Sigmoid colon (tissue), 7 donors: ENCODE measurements around the gene SERPINA5. TPM values are rescaled to one million over a fixed set of nuclear protein-coding genes. Genes with fewer than 3 reads are reported as not detected.

Experiments
- DNase-seq: peaks from one replicate; pipeline ENCODE4 v3.0.0-alpha.2; 2019
- H3K27ac ChIP-seq, 4 donors: fragments of 200-600 bp; sonication (generic); one replicate each; pipeline ENCODE4 v1.5.1; 2016 to 2019; ENCODE audit warnings: mild to moderate bottlenecking in 1 of 4
- H3K27me3 ChIP-seq, 3 donors: fragments of 200-600 bp; sonication (generic); one replicate each; pipeline ENCODE4 v1.5.1; 2019; ENCODE audit warnings: mild to moderate bottlenecking in 1 of 3
- H3K36me3 ChIP-seq, 4 donors: fragments of 200-600 bp; sonication (generic); one replicate each; pipeline ENCODE4 v1.5.1; 2016 to 2019
- H3K4me1 ChIP-seq, 4 donors: fragments of 200-600 bp; sonication (generic); one replicate each; pipeline ENCODE4 v1.5.1; 2017 to 2019
- H3K4me3 ChIP-seq, 4 donors: fragments of 200-600 bp; sonication (generic); one replicate each; pipeline ENCODE4 v1.5.1; 2017 to 2019; ENCODE audit warnings: mild to moderate bottlenecking in 2 of 4, moderate library complexity in 1 of 4
- H3K9me3 ChIP-seq, 4 donors: fragments of 200-600 bp in 3 of 4; sonication (generic) in 3 of 4; one replicate each; pipeline versions ENCODE4 v1.5.1 to v1.6.1; 2013 to 2019
- EP300 ChIP-seq, 4 donors: sonication (generic); formaldehyde crosslinking; IDR thresholded peaks; one replicate each; pipeline ENCODE4 v1.6.1; 2017; ENCODE audit warnings: antibody characterized with exemption in 4 of 4
- POLR2A ChIP-seq, 2 donors: fragments of 450-650 bp; IDR thresholded peaks; one replicate each; pipeline ENCODE4 v1.6.1; 2016; ENCODE audit warnings: antibody characterized with exemption in 2 of 2, mild to moderate bottlenecking in 2 of 2, moderate library complexity in 2 of 2
- POLR2AphosphoS5 ChIP-seq, 4 donors: sonication (generic); formaldehyde crosslinking; IDR thresholded peaks; one replicate each; pipeline ENCODE4 v1.6.1; 2017; ENCODE audit warnings: antibody characterized with exemption in 4 of 4
- WGBS, 2 donors: extraction: QIAGEN DNeasy Blood & Tissue Kit; methylation state at CpG; one replicate each; pipeline ENCODE4 v1.1.7; 2013; 5-methylcytosine and 5-hydroxymethylcytosine counted together
- intact Hi-C: fragments of 100-400 bp; cut with DNase I; formaldehyde crosslinking; loops from one replicate; pipeline ENCODE4 v1.15.1; 2023
- polyA plus RNA-seq, 3 donors: library from polyadenylated mRNA; stranded (reverse); fragments of 200-250 nt; gene quantifications; one replicate each; pipeline ENCODE4 v1.2.3, GENCODE V29; 2013
- total RNA-seq, 4 donors: library from RNA; depleted of rRNA; stranded (reverse); fragments of >200 nt; gene quantifications; one replicate each; pipeline ENCODE4 v1.1.0, GENCODE V29; 2016
- TF ChIP-seq, protein P1 (sequence below), 4 experiments: fragments of 450-650 bp in 3 of 4; fragments of 200-600 bp in 1 of 4; IDR thresholded peaks; one replicate each; pipeline ENCODE4 v1.5.1; 2016 to 2019; ENCODE audit warnings: antibody characterized with exemption in 4 of 4, mild to moderate bottlenecking in 3 of 4, moderate library complexity in 2 of 4
- donor health status: healthy with polysubstance abuse.
- donor health status: Bipolar disorder and iron deficiency.
- donor health status: healthy.

SERPINA5 gene
- total and polyA plus RNA-seq, 7 donors = 0.69 to 9.3 (median 3.2) TPM; not detected in 1

DNA sequence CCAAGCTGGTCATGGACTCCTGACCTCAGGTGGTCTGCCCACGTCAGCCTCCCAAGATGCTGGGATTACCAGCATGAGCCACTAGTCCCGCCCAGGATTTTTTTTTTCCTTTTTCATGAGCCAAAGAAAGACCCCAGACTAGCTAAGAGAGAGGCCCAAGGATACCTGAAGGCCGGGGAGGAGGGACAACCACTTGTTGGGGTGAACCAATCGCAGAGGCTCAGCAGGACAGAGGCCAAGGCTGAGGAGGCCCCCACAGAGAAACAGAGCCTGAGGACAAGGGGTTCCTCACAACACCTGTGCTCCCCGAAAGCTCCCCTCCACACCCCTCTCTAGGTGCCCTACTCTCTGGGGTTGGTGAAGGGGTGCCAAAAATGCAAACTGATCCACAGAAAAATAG lies 30.0 kb downstream of the SERPINA5 start:
- H3K4me3 ChIP-seq = no peak overlapping the region
- no peaks in the 10 kb centered on the region for H3K27me3 ChIP-seq
- H3K27ac ChIP-seq = peak overlapping the region in 3 of 4 donors; percentile 8 to 25 (median 8)
- peak; percentile 56 for DNase-seq
- WGBS, 2 donors = 88 to 95% methylated on average over 5 of the region's 5 CpGs
- no peaks in the 10 kb centered on the region for H3K36me3 ChIP-seq
- TF ChIP-seq EP300 (IDR thresholded peaks at IDR 0.05) (no peak), POLR2AphosphoS5 (IDR thresholded peaks at IDR 0.05) (no peak), POLR2A (IDR thresholded peaks at IDR 0.05) (no peak)
- TF ChIP-seq, protein P1, sequence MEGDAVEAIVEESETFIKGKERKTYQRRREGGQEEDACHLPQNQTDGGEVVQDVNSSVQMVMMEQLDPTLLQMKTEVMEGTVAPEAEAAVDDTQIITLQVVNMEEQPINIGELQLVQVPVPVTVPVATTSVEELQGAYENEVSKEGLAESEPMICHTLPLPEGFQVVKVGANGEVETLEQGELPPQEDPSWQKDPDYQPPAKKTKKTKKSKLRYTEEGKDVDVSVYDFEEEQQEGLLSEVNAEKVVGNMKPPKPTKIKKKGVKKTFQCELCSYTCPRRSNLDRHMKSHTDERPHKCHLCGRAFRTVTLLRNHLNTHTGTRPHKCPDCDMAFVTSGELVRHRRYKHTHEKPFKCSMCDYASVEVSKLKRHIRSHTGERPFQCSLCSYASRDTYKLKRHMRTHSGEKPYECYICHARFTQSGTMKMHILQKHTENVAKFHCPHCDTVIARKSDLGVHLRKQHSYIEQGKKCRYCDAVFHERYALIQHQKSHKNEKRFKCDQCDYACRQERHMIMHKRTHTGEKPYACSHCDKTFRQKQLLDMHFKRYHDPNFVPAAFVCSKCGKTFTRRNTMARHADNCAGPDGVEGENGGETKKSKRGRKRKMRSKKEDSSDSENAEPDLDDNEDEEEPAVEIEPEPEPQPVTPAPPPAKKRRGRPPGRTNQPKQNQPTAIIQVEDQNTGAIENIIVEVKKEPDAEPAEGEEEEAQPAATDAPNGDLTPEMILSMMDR (IDR thresholded peaks at IDR 0.05) = no peak
- no peaks in the 10 kb centered on the region for H3K4me1 ChIP-seq
- H3K9me3 ChIP-seq = no peaks in the 10 kb centered on the region
- intact Hi-C loops = no loop called here

DNA sequence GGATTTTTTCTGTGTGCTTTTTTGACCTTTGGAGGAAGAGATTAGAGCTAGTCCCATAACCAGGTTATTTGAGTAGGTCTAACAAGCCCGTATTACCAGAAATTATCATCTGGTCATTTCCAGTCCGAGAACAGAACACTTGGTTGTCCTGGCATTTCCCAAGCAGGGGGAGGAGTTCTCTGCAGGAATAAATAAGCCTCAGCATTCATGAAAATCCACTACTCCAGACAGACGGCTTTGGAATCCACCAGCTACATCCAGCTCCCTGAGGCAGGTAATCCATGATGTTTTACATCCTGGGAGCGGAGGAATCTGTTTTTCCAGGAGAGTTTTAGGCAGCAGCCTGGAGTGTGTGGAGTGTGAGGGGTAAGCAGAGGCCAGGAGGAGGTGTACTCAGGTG lies 30.9 kb downstream of the SERPINA5 start, which contains the start of gene SERPINA3:
TSS of gene SERPINA3 (plus strand) at position 218 of the 400 bp plus-strand sequence. CDS start 2,051 bp downstream, outside the sequence.
- peaks cover 0 to 3% (median 2%) of the 10 kb centered on the region in 4 donors for H3K9me3 ChIP-seq
- H3K27ac ChIP-seq = peak within 1 kb of the TSS; percentile 10 to 64 (median 53)
- peak; percentile 67 for DNase-seq
- peak within 1 kb of the TSS in 2 of 4 donors; percentile 18 to 21 for H3K4me3 ChIP-seq
- TF ChIP-seq EP300 (IDR thresholded peaks at IDR 0.05) = no peak
- TF ChIP-seq POLR2A (IDR thresholded peaks at IDR 0.05) = no peak
- peak; percentile 46 to 66 (median 58) for TF ChIP-seq POLR2AphosphoS5 (IDR thresholded peaks at IDR 0.05)
- TF ChIP-seq, protein P1 (IDR thresholded peaks at IDR 0.05) = no peak
- no peaks in the 10 kb centered on the region for H3K27me3 ChIP-seq
- H3K36me3 ChIP-seq = no peaks in the 10 kb centered on the region
- no peaks in the 10 kb centered on the region for H3K4me1 ChIP-seq
- intact Hi-C loops = no loop called here
- WGBS, 2 donors = 66 to 67% methylated on average over 4 of the region's 4 CpGs

DNA sequence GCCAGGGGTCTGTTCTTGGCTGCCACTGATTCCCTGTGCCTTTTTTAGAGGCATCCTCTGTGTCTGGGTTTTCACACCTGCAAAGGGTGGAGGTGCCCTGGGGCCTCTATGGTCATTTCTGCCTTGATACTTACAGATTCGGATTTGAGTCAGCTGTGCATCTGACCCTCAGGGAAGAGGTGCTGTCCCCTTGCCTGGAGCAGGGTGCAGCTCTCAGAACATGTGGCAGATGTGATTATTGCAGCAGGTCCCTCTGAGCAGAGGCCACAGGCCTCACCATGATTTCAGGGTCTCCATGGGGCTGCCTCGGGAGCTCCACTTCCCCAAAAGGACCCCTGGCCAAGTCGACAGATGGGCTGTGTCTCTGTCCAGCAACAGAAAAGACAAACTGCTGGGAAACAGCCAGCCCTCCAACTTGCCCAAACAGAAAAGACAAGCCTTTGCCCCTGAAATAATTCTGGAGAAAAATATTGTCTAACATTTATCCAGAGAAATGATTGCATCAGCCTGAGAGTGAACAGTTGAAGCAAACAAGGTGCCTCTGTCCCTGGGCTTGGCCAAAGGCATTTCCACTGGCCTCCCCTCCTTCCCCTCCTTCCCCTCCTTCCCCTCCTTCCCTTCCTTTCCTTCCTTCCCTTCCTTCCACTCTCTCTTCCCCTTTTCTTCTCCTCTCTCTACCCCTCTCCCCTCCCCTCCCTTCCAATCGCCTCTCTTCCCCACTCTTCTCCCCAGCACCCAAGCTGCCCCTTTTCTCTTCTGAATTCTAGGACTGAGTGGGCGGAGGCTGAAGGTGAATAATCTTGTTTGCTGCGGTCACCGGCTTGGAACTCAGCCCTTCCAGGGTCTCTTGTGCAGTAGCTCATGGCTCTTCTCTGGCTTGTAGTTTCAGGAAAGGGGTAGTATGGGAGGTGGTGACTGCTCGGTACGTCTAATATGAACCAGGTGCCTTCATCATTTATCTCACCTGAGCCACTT lies 31.6 kb downstream of the SERPINA5 start:
- intact Hi-C loops = no loop called here
- Histone ChIP-seq H3K4me1 (no peaks in the 10 kb centered on the region), H3K27me3 (no peaks in the 10 kb centered on the region), H3K27ac (peak overlapping the region; percentile 10 to 64 (median 53)), H3K4me3 (peak overlapping the region in 2 of 4 donors; percentile 18 to 21), H3K36me3 (no peaks in the 10 kb centered on the region), H3K9me3 (peaks cover 0 to 9% (median 5%) of the 10 kb centered on the region in 4 donors)
- 64 to 75% methylated on average over 9 of the region's 9 CpGs for WGBS, 2 donors
- peak in 1 of 4 donors; percentile 24 for TF ChIP-seq POLR2AphosphoS5 (IDR thresholded peaks at IDR 0.05)
- no peak for TF ChIP-seq EP300 (IDR thresholded peaks at IDR 0.05)
- peak; percentile 84 for DNase-seq

DNA sequence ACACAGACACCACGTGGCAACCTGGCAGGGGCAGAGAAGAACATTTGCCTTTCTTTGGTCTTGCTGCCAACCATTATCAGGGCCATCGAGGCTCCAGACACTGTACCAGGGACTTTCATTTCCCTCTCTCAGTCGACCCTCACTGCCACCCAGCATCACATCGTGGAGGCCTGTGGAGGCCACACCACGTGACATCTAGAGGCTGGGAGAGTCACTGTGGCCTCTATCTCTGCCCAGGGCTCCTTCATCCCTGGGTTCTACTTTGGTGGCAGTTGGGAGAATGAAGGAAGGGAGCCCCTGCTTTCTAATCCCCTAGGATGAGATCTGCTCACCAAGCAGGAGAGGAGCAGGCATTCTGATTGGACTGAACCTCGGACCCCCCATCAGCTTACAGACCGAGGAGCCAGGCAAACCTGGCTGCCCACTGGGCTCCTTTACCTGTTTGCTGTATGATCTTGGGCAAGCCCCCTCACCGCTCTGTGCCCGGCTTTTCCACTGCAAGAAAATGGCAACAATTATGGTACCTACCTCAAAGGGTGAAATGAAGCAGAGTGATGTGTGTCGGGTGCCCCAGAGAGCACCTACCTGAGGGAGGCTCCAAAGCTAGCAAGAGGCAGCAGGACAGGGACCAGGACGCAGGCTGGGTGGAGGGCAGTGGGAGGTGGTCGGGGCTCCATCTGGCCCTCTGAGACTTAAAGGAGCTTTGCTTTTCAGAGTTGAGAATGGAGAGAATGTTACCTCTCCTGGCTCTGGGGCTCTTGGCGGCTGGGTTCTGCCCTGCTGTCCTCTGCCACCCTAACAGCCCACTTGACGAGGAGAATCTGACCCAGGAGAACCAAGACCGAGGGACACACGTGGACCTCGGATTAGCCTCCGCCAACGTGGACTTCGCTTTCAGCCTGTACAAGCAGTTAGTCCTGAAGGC lies 32.8 kb downstream of the SERPINA5 start:
- H3K4me3 ChIP-seq = no peak overlapping the region
- H3K27ac ChIP-seq = no peak overlapping the region
- no peaks in the 10 kb centered on the region for H3K27me3 ChIP-seq
- H3K9me3 ChIP-seq = peaks cover 3 to 20% (median 10%) of the 10 kb centered on the region in 4 donors
- TF ChIP-seq POLR2AphosphoS5 (IDR thresholded peaks at IDR 0.05) = no peak
- intact Hi-C loops = no loop called here
- no peaks in the 10 kb centered on the region for H3K36me3 ChIP-seq
- H3K4me1 ChIP-seq = no peaks in the 10 kb centered on the region
- WGBS, 2 donors = 84 to 86% methylated on average over 20 of the region's 20 CpGs
- peak; percentile 59 for DNase-seq

DNA sequence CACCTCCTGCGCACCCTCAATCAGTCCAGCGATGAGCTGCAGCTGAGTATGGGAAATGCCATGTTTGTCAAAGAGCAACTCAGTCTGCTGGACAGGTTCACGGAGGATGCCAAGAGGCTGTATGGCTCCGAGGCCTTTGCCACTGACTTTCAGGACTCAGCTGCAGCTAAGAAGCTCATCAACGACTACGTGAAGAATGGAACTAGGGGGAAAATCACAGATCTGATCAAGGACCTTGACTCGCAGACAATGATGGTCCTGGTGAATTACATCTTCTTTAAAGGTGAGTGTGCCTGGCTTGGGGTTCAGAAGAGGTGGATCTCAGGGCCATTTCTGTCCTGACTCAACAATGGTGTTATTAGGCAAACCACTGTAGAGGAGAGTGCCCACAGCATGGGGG lies 33.6 kb downstream of the SERPINA5 start:
- no peak overlapping the region for H3K27ac ChIP-seq
- H3K27me3 ChIP-seq = no peaks in the 10 kb centered on the region
- peaks cover 3 to 23% (median 11%) of the 10 kb centered on the region in 4 donors for H3K9me3 ChIP-seq
- TF ChIP-seq POLR2A (IDR thresholded peaks at IDR 0.05) (no peak), EP300 (IDR thresholded peaks at IDR 0.05) (no peak), POLR2AphosphoS5 (IDR thresholded peaks at IDR 0.05) (no peak)
- TF ChIP-seq, protein P1 (IDR thresholded peaks at IDR 0.05) = no peak
- H3K4me1 ChIP-seq = no peaks in the 10 kb centered on the region
- H3K36me3 ChIP-seq = no peaks in the 10 kb centered on the region
- peak; percentile 36 for DNase-seq
- intact Hi-C loops = no loop called here
- WGBS, 2 donors = 94 to 95% methylated on average over 7 of the region's 7 CpGs
- no peak overlapping the region for H3K4me3 ChIP-seq
